ENCODE data around the gene MYO1H.

- TF ChIP-seq SNAI1 (CRISPR knock-in tag; IDR thresholded peaks at IDR 0.05; ENCODE audit: borderline replicate concordance) (no peak), POLR2G (IDR thresholded peaks at IDR 0.05; ENCODE audit: low read depth, low read length) (no peak), NCOA1 (CRISPR knock-in tag; IDR thresholded peaks at IDR 0.05) (no peak), FOXJ3 (CRISPR knock-in tag; IDR thresholded peaks at IDR 0.05; ENCODE audit: borderline replicate concordance) (no peak), ZNF776 (CRISPR knock-in tag; IDR thresholded peaks at IDR 0.05) (no peak), ATF1 (CRISPR knock-in tag; IDR thresholded peaks at IDR 0.05) (no peak)
These were observed 87.9 kb downstream of the MYO1H start for GRCh38 chr12:109435428-109436187.

All from HepG2 (cell line).